ENCODE measurements around the gene NDUFA5. TPM values are rescaled to one million over a fixed set of nuclear protein-coding genes. Genes with fewer than 3 reads are reported as not detected.

The NDUFA5 gene
- total and polyA plus RNA-seq, 2 experiments from 2014 or later, result 55.2 to 207 TPM

DNA sequence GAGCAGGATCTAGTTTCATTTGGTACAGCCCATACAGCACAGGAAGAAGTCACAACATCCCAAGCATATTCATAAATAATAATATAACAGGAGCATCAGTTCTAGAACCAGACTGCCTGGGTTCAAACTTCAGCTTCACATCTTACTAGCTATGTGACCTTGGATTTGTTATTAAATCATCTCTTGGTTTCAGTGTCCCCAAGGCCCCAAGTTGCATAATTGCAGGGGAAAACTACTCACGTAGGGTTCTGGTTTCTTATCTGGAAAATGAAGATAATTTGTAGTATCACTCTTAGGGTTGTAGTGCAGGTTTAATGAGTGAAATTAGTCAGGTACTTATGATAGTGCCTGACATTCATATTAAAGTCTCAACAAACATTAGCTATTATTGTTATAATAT lies 17.7 kb downstream of the NDUFA5 start:
- Mint-ChIP-seq H3K9me3 (no peaks in the 10 kb centered on the region), H3K36me3 (ENCODE audit: low read depth) (peaks cover 2% of the 10 kb centered on the region; the same call in 1 of the 3 replicates), H3K27me3 (ENCODE audit: insufficient read depth, low read depth, poor library complexity) (no peaks in the 10 kb centered on the region), H3K4me3 (no peak overlapping the region), H3K27ac (no peak overlapping the region), H3K4me1 (no peaks in the 10 kb centered on the region)
- TF ChIP-seq JUNB (IDR thresholded peaks at IDR 0.05; ENCODE audit: unreplicated experiment) (no peak), EZH2phosphoT487 (IDR thresholded peaks at IDR 0.05; ENCODE audit: unreplicated experiment) (no peak), EZH2 (IDR thresholded peaks at IDR 0.05; ENCODE audit: low read depth, unreplicated experiment) (no peak), ETS1 (IDR thresholded peaks at IDR 0.05) (no peak), CREB1 (CRISPR knock-in tag; IDR thresholded peaks at IDR 0.05; ENCODE audit: low read depth) (no peak), REST (IDR thresholded peaks at IDR 0.05; ENCODE audit: unreplicated experiment) (no peak), POLR2AphosphoS5 (IDR thresholded peaks at IDR 0.05; ENCODE audit: low read depth) (no peak), ZNF114 (CRISPR knock-in tag; IDR thresholded peaks at IDR 0.05) (no peak)
- Histone ChIP-seq H3K4me3 (no peak overlapping the region), H3K79me2 (replicated peaks; ENCODE audit: insufficient read depth) (no peaks in the 10 kb centered on the region), H3K9me2 (ENCODE audit: insufficient read depth) (no peaks in the 10 kb centered on the region), H2AFZ (no peak overlapping the region), H4K20me1 (replicated peaks; ENCODE audit: insufficient read depth) (no peaks in the 10 kb centered on the region), H3K4me2 (no peak overlapping the region), H3K27ac (ENCODE audit: low read depth) (no peak overlapping the region), H3K27me3 (ENCODE audit: insufficient read depth) (no peaks in the 10 kb centered on the region), H3K36me3 (ENCODE audit: insufficient read depth) (no peaks in the 10 kb centered on the region), H3K4me1 (ENCODE audit: insufficient read depth) (no peaks in the 10 kb centered on the region), H3F3A (replicated peaks; ENCODE audit: low read depth) (no peaks in the 10 kb centered on the region)
- ATAC-seq (no peak), DNase-seq (ENCODE audit: low spot score) (no peak)

- H3K9me2 ChIP-seq (ENCODE audit: insufficient read depth), result no peaks in the 10 kb centered on the region
- no peak overlapping the region for H3K4me3 ChIP-seq
- H3K27me3 ChIP-seq (ENCODE audit: insufficient read depth), result peaks cover 2% of the 10 kb centered on the region
- H3K27ac ChIP-seq (ENCODE audit: low read depth), result no peak overlapping the region
- no peak overlapping the region for H3K4me2 ChIP-seq
- H3K4me1 ChIP-seq (ENCODE audit: insufficient read depth), result peaks cover 2% of the 10 kb centered on the region
- peaks cover 2% of the 10 kb centered on the region; the same call in 1 of the 3 replicates for H3K36me3 Mint-ChIP-seq (ENCODE audit: low read depth)
- no peaks in the 10 kb centered on the region for H3K79me2 ChIP-seq (replicated peaks; ENCODE audit: insufficient read depth)
- H3K4me1 Mint-ChIP-seq, result no peaks in the 10 kb centered on the region; the same call in 2 of the 3 replicates
- peaks cover 3% of the 10 kb centered on the region; the same call in 1 of the 2 replicates for H3F3A ChIP-seq (replicated peaks; ENCODE audit: low read depth)
- H2AFZ ChIP-seq, result no peak overlapping the region
- no peak overlapping the region for H3K27ac Mint-ChIP-seq
- ATAC-seq, result no peak
- no peak overlapping the region for H3K4me3 Mint-ChIP-seq
- H3K27me3 Mint-ChIP-seq (ENCODE audit: insufficient read depth, low read depth, poor library complexity), result peaks cover 8% of the 10 kb centered on the region
- no peaks in the 10 kb centered on the region for H4K20me1 ChIP-seq (replicated peaks; ENCODE audit: insufficient read depth)
- no peak for DNase-seq (ENCODE audit: low spot score)
- H3K9me3 Mint-ChIP-seq, result no peaks in the 10 kb centered on the region
- no peaks in the 10 kb centered on the region for H3K36me3 ChIP-seq (ENCODE audit: insufficient read depth)
- TF ChIP-seq EZH2 (IDR thresholded peaks at IDR 0.05; ENCODE audit: low read depth, unreplicated experiment) (no peak), EZH2phosphoT487 (IDR thresholded peaks at IDR 0.05; ENCODE audit: unreplicated experiment) (no peak), JUNB (IDR thresholded peaks at IDR 0.05; ENCODE audit: unreplicated experiment) (no peak), ETS1 (IDR thresholded peaks at IDR 0.05) (no peak), STAT1 (IDR thresholded peaks at IDR 0.05; ENCODE audit: unreplicated experiment) (no peak), NANOG (IDR thresholded peaks at IDR 0.05; ENCODE audit: borderline replicate concordance) (no peak), ZNF114 (CRISPR knock-in tag; IDR thresholded peaks at IDR 0.05) (no peak), REST (IDR thresholded peaks at IDR 0.05; ENCODE audit: unreplicated experiment) (no peak), ZNF331 (CRISPR knock-in tag; IDR thresholded peaks at IDR 0.05; ENCODE audit: low read depth) (no peak)
- TF ChIP-seq, protein P1, sequence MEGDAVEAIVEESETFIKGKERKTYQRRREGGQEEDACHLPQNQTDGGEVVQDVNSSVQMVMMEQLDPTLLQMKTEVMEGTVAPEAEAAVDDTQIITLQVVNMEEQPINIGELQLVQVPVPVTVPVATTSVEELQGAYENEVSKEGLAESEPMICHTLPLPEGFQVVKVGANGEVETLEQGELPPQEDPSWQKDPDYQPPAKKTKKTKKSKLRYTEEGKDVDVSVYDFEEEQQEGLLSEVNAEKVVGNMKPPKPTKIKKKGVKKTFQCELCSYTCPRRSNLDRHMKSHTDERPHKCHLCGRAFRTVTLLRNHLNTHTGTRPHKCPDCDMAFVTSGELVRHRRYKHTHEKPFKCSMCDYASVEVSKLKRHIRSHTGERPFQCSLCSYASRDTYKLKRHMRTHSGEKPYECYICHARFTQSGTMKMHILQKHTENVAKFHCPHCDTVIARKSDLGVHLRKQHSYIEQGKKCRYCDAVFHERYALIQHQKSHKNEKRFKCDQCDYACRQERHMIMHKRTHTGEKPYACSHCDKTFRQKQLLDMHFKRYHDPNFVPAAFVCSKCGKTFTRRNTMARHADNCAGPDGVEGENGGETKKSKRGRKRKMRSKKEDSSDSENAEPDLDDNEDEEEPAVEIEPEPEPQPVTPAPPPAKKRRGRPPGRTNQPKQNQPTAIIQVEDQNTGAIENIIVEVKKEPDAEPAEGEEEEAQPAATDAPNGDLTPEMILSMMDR (conservative IDR thresholded peaks at IDR 0.05; ENCODE audit: low read depth in 2 of 2), result no peak
Measured at GRCh38 chr7:123538897-123539296, 18.7 kb downstream of the NDUFA5 start.
